Measurements from ENCODE around the gene TGFBR2. TPM values are rescaled to one million over a fixed set of nuclear protein-coding genes. Genes with fewer than 3 reads are reported as not detected.

Gene TGFBR2
- total and polyA plus RNA-seq, 2 experiments from 2014 or later = 42.2 to 52.8 TPM

- DNase-seq (ENCODE audit: low spot score) = no peak
- TF ChIP-seq EZH2phosphoT487 (IDR thresholded peaks at IDR 0.05; ENCODE audit: low read depth, severe bottlenecking, unreplicated experiment) = no peak
- TF ChIP-seq EZH2 (IDR thresholded peaks at IDR 0.05; ENCODE audit: borderline replicate concordance) = no peak
- no peak for TF ChIP-seq CTCF (IDR thresholded peaks at IDR 0.05; ENCODE audit: poor library complexity)
- WGBS (ENCODE audit: low lambda C conversion rate, missing lambda C conversion rate) = 95% methylated on average over 2 of the region's 2 CpGs
- Histone ChIP-seq H3K9me2 (replicated peaks; ENCODE audit: insufficient read depth) (no peaks in the 10 kb centered on the region), H3K36me3 (replicated peaks; ENCODE audit: insufficient read depth, low read depth) (no peaks in the 10 kb centered on the region), H3K9me3 (ENCODE audit: low read depth) (no peaks in the 10 kb centered on the region), H3K4me2 (no peak overlapping the region), H3K4me3 (no peak overlapping the region), H3K27ac (no peak overlapping the region), H4K20me1 (ENCODE audit: insufficient read depth, poor library complexity, severe bottlenecking) (no peaks in the 10 kb centered on the region), H2AFZ (no peak overlapping the region), H3K4me1 (ENCODE audit: insufficient read depth) (peaks cover 7% of the 10 kb centered on the region), H3K27me3 (no peaks in the 10 kb centered on the region), H3K79me2 (no peaks in the 10 kb centered on the region)
Measured at GRCh38 chr3:30711867-30712266, 105.5 kb downstream of the TGFBR2 start.

GRCh38 chr3:30712991-30713390 is 106.6 kb downstream of the TGFBR2 start:
- no peak for TF ChIP-seq EZH2phosphoT487 (IDR thresholded peaks at IDR 0.05; ENCODE audit: low read depth, severe bottlenecking, unreplicated experiment)
- TF ChIP-seq EZH2 (IDR thresholded peaks at IDR 0.05; ENCODE audit: borderline replicate concordance) = no peak
- no peak for TF ChIP-seq CTCF (IDR thresholded peaks at IDR 0.05; ENCODE audit: poor library complexity)
- Histone ChIP-seq H3K9me2 (replicated peaks; ENCODE audit: insufficient read depth) (no peaks in the 10 kb centered on the region), H2AFZ (no peak overlapping the region), H3K27me3 (no peaks in the 10 kb centered on the region), H3K79me2 (no peaks in the 10 kb centered on the region), H3K27ac (no peak overlapping the region), H3K9me3 (ENCODE audit: low read depth) (no peaks in the 10 kb centered on the region), H4K20me1 (ENCODE audit: insufficient read depth, poor library complexity, severe bottlenecking) (no peaks in the 10 kb centered on the region), H3K4me1 (ENCODE audit: insufficient read depth) (peaks cover 7% of the 10 kb centered on the region), H3K4me3 (no peak overlapping the region), H3K4me2 (no peak overlapping the region), H3K36me3 (replicated peaks; ENCODE audit: insufficient read depth, low read depth) (no peaks in the 10 kb centered on the region)
- 91% methylated on average over 4 of the region's 4 CpGs for WGBS (ENCODE audit: low lambda C conversion rate, missing lambda C conversion rate)
- no peak for DNase-seq (ENCODE audit: low spot score)

GRCh38 chr3:30713885-30714503 is 107.6 kb downstream of the TGFBR2 start:
- 98% methylated on average over 3 of the region's 3 CpGs for WGBS (ENCODE audit: low lambda C conversion rate, missing lambda C conversion rate)
- H3K4me2 ChIP-seq = no peak overlapping the region
- H3K27me3 ChIP-seq = no peaks in the 10 kb centered on the region
- no peak for TF ChIP-seq CTCF (IDR thresholded peaks at IDR 0.05; ENCODE audit: poor library complexity)
- TF ChIP-seq EZH2phosphoT487 (IDR thresholded peaks at IDR 0.05; ENCODE audit: low read depth, severe bottlenecking, unreplicated experiment) = no peak
- no peak for TF ChIP-seq EZH2 (IDR thresholded peaks at IDR 0.05; ENCODE audit: borderline replicate concordance)
- H3K4me1 ChIP-seq (ENCODE audit: insufficient read depth) = peaks cover 7% of the 10 kb centered on the region
- no peaks in the 10 kb centered on the region for H3K79me2 ChIP-seq
- no peaks in the 10 kb centered on the region for H3K9me3 ChIP-seq (ENCODE audit: low read depth)
- H3K4me3 ChIP-seq = no peak overlapping the region
- H4K20me1 ChIP-seq (ENCODE audit: insufficient read depth, poor library complexity, severe bottlenecking) = no peaks in the 10 kb centered on the region
- no peak overlapping the region for H2AFZ ChIP-seq
- H3K36me3 ChIP-seq (replicated peaks; ENCODE audit: insufficient read depth, low read depth) = no peaks in the 10 kb centered on the region
- H3K27ac ChIP-seq = no peak overlapping the region
- no peaks in the 10 kb centered on the region for H3K9me2 ChIP-seq (replicated peaks; ENCODE audit: insufficient read depth)
- no peak for DNase-seq (ENCODE audit: low spot score)
